Measurements from ENCODE around the gene TAOK2.

DNA sequence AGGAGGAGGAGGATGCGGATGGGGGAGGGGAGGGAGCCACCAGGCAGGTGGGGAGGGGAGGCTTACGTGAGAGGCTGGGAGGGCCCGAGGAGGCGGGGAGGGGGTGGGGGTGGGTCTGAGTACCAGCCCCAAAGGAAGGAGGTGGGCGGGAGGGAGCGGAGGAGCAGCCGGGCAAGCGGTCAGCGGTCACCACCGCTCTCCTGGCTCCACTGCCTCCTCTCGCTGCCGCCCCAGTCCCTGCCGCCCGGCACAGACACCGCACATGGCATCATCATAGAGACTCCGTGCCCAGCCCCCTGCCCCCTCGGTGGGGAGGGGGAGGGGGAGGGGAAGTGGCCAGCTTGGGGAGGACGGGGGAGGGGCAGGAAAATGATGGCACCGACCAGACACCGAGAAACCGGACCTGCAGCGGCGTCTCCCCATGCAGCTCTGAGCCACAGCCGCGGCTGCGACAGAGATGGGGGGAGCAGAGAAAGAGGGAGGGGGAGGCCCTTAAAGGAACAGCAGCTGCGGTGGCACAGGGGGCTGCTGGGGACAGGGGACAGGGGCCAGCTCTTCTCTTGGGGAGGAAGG, 57.3 kb downstream of the TAOK2 start, which contains the start of gene TLCD3B:
- TF ChIP-seq POLR2A (IDR thresholded peaks at IDR 0.05) (no peak), CTCF (IDR thresholded peaks at IDR 0.05) (no peak)

Data from right lobe of liver (tissue), 4 donors.